ENCODE data around the gene SARS1. TPM values are rescaled to one million over a fixed set of nuclear protein-coding genes. Genes with fewer than 3 reads are reported as not detected.
"Not testable (repeated sequence)": the region's sequence is repeated elsewhere in the genome, so short reads cannot be mapped to it uniquely, and the experiment has no call there.

The SARS1 gene
- total RNA-seq, result 142 and 146 TPM in 2 replicates

- intact Hi-C loops (cut with micrococcal nuclease), result loop anchor here (1.0 to 5.0 kb wide), 16 partner anchors 35 to 1125 kb away; partner anchors contain the start of genes ATXN7L2, CELSR2, CLCC1 and GNAI3
Measured at GRCh38 chr1:109213824-109214693, at the start of gene SARS1. TSS of gene SARS1 (plus strand) at chr1:109213918. CDS start at chr1:109213993, 75 bp downstream.

GRCh38 chr1:109164538-109164937, 49.2 kb upstream of the SARS1 start:
- intact Hi-C loops (cut with micrococcal nuclease), result no loop called here

GRCh38 chr1:109167001-109167506, 46.7 kb upstream of the SARS1 start:
- intact Hi-C loops (cut with micrococcal nuclease), result no loop called here

GRCh38 chr1:109170035-109170764, 43.5 kb upstream of the SARS1 start:
- intact Hi-C loops (cut with micrococcal nuclease), result no loop called here

GRCh38 chr1:109171646-109172045, 42.1 kb upstream of the SARS1 start:
- intact Hi-C loops (cut with micrococcal nuclease), result no loop called here

GRCh38 chr1:109176349-109176748, 37.4 kb upstream of the SARS1 start:
- intact Hi-C loops (cut with micrococcal nuclease), result not testable (repeated sequence)

GRCh38 chr1:109180715-109181084, 33.0 kb upstream of the SARS1 start:
- intact Hi-C loops (cut with micrococcal nuclease), result not testable (repeated sequence)

- intact Hi-C loops (cut with micrococcal nuclease), result no loop called here
Measured at GRCh38 chr1:109181085-109181806, 32.5 kb upstream of the SARS1 start.

GRCh38 chr1:109181807-109182163, 31.9 kb upstream of the SARS1 start:
- intact Hi-C loops (cut with micrococcal nuclease), result no loop called here

GRCh38 chr1:109183058-109183738, 30.5 kb upstream of the SARS1 start:
- intact Hi-C loops (cut with micrococcal nuclease), result no loop called here

GRCh38 chr1:109184687-109185086, 29.0 kb upstream of the SARS1 start:
- intact Hi-C loops (cut with micrococcal nuclease), result no loop called here

GRCh38 chr1:109185357-109185756, 28.4 kb upstream of the SARS1 start:
- intact Hi-C loops (cut with micrococcal nuclease), result no loop called here

- intact Hi-C loops (cut with micrococcal nuclease), result no loop called here
Measured at GRCh38 chr1:109185990-109186732, 27.6 kb upstream of the SARS1 start.

- intact Hi-C loops (cut with micrococcal nuclease), result no loop called here
Measured at GRCh38 chr1:109186733-109187086, 27.0 kb upstream of the SARS1 start.

GRCh38 chr1:109187127-109187526, 26.6 kb upstream of the SARS1 start:
- intact Hi-C loops (cut with micrococcal nuclease), result no loop called here

- intact Hi-C loops (cut with micrococcal nuclease), result no loop called here
Measured at GRCh38 chr1:109188200-109188599, 25.5 kb upstream of the SARS1 start.

- intact Hi-C loops (cut with micrococcal nuclease), result no loop called here
Measured at GRCh38 chr1:109188781-109189180, 24.9 kb upstream of the SARS1 start.

GRCh38 chr1:109190189-109190588, 23.5 kb upstream of the SARS1 start:
- intact Hi-C loops (cut with micrococcal nuclease), result loop anchor here (10.0 kb wide), 1 partner anchor 365 kb away; no protein-coding TSS in a partner anchor

GRCh38 chr1:109191377-109191776, 22.3 kb upstream of the SARS1 start:
- intact Hi-C loops (cut with micrococcal nuclease), result loop anchor here (10.0 kb wide), 1 partner anchor 367 kb away; no protein-coding TSS in a partner anchor

GRCh38 chr1:109191891-109192290, 21.8 kb upstream of the SARS1 start:
- intact Hi-C loops (cut with micrococcal nuclease), result loop anchor here (1.0 to 10.0 kb wide), 2 partner anchors 30 to 367 kb away; no protein-coding TSS in a partner anchor
